NCI-H526 (cell line): Measurements from ENCODE around the gene TP73.

Experiments
- DNase-seq, 2 experiments: peaks; one replicate each; lab custom pipeline; 2025; lab: John Stamatoyannopoulos, UW

Gene TP73

DNA sequence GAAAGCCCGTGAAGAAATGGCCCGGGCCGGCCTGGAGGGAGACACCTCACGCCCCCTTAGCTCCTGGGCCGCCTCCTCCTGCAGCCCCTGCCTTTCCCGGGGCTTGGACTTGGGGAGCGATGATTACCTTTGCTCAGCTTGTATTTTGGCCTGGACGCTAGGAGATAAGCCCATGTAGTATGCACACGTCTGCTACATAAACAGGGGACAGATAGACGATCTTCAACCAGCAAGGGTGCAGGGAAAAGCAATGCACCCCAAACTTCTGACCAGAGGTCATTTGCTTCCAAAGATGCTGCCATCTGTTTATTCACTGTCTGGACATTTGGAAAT lies 936 bp downstream of the TP73 start:
- peak in 1 of 2 experiments; percentile 56 for DNase-seq

DNA sequence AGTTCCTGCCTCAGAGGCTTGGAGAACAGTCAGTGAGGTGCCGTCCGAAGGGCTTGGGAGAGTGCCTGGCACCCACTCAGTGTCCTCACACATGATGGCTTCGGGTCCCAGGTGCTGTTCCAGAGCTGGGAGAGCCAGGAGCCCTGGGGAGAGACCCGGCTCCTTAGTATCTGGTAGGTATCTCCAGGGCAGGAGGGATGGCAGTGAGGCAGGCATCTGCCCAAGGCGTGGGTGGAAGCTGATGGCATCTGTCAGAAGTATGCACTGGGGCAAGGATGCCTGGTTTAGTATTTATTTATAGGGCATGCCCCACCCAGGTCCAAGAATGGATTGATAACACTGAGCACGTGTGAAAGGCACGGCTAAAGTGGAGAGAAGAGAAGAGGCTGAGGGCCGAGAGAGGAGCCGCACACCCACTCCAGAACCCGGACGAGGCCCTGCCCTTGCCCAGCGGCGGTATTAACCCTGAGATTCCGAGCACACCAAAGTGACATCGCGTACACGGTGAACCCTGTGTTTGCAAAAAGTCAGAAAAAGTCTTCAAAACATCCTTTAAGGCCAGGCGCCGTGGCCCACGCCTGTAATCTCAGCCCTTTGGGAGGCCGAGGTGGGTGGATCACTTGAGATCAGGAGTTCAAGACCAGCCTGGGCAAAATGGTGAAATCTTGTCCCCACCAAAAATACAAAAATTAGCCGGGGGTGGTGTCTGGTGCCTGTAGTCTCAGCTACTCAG lies 2.4 kb downstream of the TP73 start:
- no peak for DNase-seq

DNA sequence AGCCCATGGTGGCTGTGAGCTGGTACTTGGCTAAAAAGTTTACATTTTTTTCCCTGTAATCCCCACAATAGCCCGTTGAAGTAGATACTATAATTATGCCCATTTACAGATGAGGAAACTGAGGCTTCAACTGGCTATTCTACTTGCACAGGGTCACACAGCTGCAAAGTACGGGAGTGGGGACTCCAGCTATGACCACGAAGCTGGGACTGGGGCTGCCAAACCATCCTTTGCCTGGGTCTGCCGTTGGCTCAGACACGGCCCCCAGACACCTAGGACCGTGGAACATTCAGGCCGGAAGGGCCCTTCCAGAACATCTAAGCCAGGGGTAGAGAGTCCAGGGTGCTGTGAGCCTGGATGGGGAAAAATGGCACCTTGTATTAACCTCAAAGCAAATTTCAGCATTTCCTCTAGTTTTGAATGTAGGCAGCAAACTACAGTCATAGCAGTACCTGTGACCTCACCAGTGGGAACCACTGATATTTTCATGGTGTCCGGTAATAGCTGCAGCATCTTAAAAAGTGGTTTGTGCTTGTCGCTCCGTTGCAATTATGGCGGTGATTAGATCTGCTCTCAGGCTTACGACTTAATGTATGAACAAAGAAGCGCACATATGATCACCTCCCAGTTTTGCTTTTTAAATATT lies 4.3 kb downstream of the TP73 start:
- DNase-seq, result no peak

DNA sequence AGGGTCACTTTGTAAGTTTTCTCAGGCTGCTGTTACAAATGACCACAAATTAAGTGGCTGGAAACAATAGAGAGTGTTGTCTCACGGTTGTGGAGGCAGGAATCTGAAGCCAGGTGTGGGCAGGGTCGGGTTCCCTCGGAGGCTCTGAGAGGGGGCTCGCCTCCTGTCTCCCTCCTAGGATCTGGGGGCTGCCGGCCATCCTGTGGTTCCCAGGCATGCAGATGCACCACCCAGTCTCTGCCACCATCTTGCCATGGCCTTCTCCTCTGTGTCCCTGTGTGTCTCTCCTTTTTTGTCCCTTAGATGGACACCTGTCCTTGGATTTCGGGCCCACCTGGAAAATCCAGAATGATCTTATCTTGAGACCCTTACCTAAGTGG lies 4.8 kb downstream of the TP73 start:
- DNase-seq, result no peak

DNA sequence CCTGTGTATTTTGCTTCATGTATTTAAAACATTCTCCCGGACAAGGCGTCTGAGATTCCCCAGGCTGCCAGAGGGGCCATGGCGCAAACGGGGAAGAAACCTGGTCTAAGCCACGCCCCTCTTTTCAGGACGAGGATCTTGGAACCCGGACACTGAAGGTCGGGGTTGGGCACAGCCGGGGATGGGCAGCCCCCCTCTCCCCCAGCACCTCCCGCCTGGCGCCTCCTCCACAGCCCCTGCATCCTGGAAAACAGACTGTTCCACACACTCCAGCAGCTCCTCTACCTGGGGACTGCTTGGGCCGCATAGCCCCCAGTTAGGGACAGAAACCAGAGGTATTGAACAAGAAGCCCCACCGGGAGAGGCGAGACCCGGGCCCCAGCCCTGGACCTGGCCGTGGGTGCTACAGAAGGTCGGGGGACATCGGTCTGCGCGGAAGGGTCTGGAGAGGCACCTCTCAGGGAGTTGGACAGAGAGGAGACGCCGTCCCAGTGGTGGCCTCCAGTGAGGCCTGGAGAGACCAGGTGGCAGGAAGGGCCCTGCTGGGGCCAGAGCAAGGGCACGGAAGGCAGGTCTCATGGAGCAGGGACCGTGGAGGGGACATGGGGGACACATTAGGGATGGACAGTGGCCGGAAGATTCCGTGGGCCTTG lies 5.4 kb downstream of the TP73 start:
- DNase-seq, result no peak

DNA sequence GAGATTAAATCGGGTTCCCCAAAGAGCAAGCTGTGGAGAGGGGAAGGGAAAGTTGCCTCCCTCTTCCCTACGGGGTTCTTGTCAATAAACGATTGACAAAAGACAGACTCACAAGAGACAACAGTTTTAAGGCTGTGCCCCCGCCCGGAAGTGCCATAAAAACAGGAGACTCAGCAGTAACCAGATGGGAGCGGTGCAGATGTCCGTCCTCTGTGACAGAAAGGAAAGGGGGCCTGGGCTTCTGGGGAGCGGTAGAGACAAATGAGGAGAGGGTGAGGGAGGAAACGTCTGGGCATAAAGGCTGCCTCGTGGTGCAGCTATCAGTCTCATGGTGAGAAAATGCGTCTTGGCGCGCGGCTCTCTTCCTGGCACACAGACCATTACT lies 5.9 kb downstream of the TP73 start:
- DNase-seq, result no peak

DNA sequence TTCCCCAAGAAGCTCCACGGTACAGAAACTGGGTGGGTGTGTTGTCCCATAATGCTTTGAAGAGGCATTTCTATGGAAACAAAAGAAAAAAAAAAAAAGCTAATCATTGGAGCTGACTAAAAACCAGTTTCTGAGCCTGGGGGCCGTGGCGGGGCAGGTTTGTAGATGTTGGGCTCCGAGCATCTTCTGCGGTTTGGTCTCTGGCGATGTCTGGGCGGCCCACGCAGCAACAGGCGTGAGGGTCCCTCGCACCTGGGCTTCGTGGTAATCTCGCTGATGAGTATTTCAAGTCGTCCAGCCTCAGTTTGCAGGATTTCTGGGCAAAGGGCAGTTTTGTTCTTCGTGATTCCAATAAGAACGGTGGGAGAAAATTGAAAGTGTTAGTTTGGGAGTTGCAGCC lies 6.8 kb downstream of the TP73 start:
- DNase-seq, result no peak

DNA sequence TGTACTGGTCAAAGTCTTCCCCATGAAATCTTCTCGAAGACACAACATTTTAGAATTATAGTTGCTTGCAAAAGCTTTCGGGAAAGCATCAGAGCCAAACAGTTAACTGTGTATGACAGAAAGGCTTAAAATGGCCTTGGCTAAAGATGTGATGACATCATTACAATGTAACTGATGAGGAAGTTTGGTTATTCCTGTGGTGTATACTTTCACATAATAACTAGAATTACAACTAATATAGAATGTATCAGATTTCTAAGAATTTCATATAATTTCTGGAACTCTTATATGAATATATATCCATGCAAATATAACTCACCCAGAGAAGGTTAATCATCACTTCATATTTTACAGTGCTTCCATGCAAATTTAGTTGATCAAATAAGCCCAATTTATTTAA lies 8.4 kb downstream of the TP73 start:
- DNase-seq, result no peak

DNA sequence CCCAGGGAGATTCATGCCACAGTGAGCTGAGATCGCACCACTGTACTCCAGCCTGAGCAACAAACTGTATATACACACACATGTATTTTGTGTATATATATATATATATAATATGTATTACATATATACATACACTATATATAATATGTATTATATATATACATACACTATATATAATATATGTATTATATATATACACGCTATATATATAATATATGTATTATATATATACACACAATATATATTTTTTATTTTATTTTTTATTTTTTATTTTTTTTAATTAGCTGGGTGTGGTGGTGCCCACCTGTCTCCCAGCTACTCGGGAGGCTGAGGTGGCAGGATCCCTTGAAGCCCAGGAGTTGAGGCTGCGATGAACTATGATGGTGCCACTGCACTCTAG lies 9.3 kb downstream of the TP73 start:
- no peak for DNase-seq

DNA sequence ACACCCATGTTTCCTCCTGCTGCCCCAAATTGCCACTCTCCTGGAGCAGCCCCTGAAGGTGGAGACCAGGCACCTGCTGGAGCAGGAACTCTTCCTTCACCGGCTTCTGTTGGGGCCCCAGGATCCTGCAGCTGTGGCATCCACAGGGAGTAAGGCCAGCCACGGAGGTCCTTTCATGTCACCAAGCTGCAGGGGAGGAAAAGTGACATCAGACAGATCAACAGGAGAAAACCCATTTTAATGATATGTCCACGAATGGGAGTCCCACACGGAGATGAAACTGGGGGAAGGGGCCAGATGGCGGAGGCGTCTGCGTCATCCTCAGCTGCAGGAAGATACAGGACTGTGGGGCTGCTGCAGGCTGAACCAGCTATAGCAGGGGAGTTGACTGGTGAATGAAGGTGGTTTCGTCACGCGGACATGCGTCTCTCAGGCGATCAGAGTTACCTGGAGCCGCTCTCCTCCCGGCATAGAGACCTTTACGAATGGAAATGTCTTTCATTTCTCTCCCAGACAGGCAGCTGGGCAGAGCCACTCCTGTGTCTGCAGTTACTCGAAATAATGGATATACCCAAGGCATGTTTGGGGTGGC lies 9.9 kb downstream of the TP73 start:
- DNase-seq, result no peak

DNA sequence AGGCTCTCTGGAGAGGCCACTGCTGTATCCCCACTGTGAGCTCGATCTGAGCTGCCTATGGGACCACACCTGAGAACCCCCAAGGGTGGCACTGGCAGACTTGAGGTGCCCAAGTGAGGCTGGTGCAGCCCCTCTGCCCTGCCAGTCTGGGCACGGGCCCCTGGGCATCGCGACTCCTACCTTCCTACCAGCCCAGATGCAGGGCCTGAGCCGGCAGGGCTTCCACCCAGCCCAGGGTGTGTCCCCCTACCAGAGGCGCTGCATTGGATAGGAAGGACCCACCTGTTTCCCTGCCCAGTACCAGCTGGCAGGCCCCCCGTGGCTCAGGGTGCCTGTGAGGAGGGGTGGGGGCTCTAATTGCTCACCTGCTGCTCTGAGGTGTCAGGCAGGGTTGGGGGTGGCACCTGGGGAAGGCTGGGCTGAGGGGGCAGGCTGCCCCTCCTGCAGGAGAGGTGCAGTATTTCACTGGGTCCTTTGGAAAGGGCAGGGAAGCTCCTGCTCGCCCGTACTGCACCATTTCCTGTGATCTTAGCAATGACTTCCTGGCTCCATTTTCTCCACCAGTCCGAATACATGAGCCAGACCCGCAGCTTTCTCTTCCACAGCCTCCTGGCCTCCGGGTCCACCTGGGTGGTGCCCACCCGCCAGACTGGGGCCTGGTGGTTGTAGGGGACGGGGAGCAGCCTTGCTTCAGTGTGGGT lies 11.8 kb downstream of the TP73 start:
- DNase-seq, result peak; percentile 23 to 61

DNA sequence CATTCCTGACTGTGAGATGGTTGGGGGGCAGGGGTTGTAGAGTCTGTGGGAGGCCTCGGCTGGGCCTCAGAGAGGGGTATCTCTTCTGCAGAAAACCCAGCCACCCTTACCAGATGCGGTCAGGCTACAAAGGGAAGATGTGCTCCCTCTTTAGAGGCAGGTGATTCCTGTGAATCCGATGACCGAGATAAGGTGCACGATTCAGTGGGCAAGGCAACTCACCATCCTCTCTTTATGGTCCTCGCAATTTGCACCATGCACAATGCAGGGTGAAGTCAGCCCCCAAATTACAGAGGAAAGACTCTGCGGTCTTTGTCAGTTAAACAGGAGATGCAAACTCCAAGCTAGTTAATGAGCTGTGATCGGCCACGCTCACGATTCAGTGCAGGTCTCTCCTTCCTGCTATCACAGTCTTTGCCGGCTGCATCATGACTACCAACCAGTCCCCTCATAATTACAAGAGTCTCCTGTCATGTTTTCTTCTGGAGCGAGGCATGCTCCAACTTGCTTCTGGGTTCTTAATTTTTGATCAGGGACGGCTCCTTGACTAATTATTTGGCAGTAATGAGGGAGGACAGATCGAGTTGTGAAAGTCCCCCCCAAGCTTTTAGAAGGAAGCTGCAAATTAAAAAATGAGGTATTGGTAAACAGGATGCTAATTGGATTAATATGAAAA lies 12.5 kb downstream of the TP73 start:
- DNase-seq, result peak; percentile 78 to 81

DNA sequence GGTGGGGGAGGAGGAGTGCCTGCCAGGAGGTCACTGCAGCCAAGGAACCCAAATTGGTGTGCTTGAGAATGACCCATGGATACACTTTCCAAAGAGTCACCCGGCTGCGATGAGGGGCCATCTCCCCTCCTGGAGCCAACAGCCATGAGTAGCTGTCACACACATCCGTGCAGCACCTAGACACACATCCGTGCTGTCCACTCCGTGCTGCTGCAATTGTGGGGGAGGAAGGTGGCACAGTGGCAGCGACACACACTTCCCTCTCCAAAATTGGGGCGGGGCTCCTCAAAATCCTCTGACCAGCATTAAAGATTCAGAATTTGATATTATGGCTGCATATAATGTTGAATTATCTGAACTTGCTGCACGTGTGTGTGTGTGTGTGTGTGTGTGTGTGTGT lies 15.8 kb downstream of the TP73 start:
- DNase-seq, result no peak

DNA sequence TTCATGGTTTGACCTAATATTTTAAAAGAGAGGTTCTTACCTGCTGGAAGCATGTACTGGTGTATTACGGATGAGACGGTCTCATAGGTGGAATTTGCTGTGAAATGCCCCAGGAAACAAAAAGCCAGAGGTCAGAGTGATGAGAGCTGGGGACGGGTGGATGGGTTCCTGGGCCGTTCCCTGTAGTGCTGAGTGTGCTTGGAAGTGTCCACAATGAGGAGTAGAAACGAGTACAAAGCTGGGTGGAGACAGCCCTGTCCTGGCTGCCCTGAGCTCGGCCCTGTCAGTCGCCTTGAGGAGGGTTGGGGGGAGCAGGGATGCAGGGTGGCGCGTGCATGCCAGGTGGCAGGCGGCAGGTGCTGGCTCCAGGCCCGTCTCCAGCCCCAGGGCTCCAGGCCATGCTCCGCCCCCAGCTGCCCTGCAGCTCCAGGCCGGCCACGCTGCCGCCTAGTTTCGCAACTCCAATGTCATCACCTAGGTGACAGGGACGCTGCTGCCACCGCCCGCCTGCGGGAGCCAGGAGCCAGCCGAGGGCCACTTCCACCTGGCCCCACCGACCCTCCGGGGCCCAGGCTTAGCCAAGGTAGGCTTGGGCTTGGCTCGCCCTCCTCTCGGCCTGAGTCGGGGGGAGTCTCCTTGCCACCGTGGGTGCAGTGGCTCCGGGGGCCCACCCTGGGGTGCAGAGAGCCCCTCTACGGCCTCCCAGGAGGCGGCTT lies 16.4 kb downstream of the TP73 start:
- peak; percentile 60 to 93 for DNase-seq

DNA sequence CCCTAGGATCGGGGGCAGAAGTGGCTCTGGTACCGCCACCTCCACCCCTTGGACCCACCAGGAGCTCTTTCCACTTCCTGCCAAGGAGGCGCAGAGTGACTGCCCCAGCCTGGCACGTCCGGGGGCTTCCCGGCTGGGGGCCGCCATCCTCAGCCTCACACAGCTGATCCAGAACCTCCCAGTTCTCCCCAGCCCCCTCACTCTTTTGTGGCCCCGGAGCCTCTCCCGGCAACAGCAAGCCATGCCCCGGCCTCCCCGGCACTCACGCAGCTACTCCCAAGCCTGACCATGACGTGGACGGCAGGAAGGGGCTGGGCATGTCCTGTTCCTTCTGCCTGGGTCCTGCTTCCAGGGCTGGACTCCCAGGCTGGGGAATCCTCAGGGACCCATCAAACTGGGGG lies 17.1 kb downstream of the TP73 start:
- no peak for DNase-seq

DNA sequence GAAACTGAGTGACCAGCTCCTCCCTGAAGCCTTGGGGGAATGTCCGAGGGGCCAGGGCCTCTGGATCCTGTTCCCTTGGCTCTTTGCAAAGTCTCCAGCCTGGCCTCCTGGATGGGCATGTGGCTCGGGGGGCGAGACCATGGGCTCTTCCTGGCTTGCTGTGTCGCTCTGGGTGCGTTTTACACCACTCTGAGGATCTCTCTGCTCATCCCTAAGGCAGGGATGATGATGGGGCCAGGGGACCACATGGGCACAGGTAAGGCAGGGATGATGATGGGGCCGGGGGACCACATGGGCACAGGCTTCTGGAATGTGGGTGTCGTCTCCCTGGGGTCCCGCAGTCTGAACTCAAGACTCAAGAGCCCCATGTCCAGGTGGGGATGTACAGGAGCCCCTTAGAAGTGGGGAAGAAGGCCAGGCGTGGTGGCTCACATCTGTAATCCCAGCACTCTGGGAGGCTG lies 17.7 kb downstream of the TP73 start:
- no peak for DNase-seq

DNA sequence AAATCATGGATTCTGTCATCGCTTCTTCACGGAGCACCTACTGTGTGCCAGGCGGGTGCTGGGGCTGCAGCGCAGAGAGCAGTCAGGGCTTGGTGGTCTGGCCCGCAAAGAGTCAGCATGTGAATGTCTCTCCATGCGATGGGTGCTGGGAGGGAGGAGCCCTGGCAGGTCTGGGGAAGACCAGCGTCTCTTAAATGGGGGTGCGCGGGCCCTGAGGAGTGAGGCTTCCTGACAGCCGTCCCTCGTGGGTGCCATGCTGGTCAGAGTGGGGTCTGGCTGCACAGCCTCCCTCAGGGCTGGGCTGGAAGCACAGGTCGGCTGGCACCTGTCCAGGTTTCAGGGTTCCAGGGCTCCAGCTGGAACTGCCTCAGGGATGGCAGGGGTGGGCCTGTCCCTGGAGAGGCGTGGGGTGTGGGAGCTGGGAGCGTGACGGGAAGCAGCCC lies 18.5 kb downstream of the TP73 start:
- DNase-seq, result no peak

DNA sequence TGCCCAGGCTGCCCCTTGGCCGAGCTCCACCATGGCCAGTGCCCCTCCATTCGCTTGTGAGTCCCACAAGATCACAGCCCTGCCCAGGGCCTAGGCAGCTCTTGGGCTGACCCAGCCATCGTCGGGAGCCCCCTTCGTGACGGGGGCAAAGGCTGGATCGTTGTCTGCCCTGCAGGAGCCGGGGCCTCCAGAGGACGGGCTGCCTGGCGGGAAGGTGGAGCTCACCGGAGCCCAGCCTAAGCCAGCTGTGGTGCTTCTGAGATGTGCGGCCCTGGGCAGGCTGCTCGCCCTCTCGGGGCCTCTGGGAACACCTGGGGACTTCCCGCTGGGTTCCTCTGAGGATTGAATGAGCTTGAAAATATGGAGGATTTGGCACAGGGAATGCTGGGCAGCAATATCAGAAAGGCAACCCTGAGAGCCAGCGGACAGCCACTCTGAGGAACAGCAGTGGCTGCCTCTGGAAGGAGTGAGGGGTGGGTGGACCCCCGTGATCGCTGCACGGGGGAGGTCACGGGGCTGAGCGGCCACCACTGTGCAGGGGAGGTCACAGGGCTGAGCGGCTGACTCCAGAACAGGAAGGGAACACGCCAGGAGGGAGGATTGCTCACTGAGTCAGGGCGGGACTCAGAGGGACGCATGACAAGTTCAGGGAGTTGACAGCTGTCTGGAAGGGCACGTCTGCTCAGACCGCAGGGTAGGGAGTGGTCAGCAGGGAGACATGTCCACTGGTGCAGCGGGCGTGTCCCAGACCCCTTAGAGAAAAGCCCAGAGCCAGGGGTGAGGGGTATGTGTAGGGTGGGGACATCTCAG lies 19.3 kb downstream of the TP73 start:
- DNase-seq, result no peak

DNA sequence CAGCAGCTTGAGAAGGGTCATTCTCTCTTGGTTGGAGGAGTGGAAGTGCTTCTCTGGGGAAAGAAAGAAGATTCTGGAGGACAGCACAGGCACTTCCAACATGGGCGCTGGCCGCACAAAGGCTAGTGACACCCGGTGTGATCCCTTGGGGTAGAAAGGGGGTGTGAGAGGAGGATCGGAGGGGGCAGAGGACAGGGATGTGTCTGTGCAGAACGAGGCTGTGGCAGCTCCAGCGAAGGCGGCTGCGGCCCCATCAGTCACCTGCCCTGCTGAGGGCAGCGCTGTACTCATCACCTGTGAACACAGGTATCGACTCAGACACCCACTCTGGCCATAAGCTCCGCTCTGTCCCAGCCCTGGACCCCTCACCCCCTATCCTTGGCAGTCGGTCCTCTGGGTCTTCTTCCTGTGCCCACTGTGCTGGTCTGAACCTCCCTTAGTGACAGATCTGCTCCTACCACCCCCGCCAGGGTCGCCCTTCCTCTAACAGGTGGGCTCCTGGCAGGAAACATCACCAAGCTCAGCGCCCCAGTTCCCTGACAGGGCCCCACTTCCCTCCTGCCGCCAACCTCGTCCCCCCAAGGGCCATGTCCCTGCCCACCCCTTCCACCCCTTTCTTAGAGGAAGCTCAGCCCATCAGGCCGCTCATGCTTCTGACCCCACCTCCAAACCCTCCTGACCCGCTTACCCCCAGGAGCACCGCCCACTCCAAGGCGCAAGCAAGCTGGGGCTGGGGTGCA lies 20.1 kb downstream of the TP73 start:
- DNase-seq, result no peak

DNA sequence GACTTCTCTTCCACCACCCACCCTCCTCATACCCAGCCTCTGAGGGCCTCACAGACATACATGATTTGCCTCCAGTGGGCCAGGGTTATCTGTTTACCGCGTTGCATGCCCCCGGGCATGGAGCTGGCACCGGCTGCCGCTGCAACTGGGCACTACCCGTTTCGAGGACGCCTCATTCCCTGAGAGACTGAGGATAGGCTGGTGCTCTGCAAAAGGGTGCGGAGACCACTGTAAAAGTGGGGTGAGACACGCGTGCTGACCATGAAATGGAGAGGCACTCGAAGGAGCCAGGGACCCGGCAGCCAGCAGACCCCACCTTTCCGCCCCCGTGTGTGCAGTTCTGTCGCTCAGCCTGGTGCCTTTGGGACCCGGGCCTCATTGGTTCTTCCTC lies 20.6 kb downstream of the TP73 start:
- DNase-seq, result no peak
